HepG2 (cell line): Measurements from ENCODE around the gene BTBD7.

Source experiments
- CHD2 ChIP-seq: IDR thresholded peaks from 2 replicates; pipeline ENCODE4 v1.6.1; 2011; ENCODE audit warnings: low read depth, low read length, improper control_type of control experiment
- ETV5 ChIP-seq: IDR thresholded peaks from 2 replicates; pipeline ENCODE4 v1.6.1; 2018; ENCODE audit warnings: missing biosample characterization, missing genetic modification reagents, inconsistent platforms, borderline replicate concordance
- MXI1 ChIP-seq: IDR thresholded peaks from 3 replicates; pipeline ENCODE4 v1.6.1; 2012; ENCODE audit warnings: low read depth, low read length, inconsistent platforms, borderline replicate concordance
- NCOA1 ChIP-seq: sonication (generic); formaldehyde crosslinking; IDR thresholded peaks from 2 replicates; pipeline ENCODE4 v1.9.0; 2021; ENCODE audit warnings: missing genetic modification reagents
- ZNF670 ChIP-seq: sonication (generic); formaldehyde crosslinking; IDR thresholded peaks from 2 replicates; pipeline ENCODE4 v1.8.0; 2022; ENCODE audit warnings: mild to moderate bottlenecking, missing genetic modification reagents, borderline replicate concordance
- ZNF737 ChIP-seq: sonication (generic); formaldehyde crosslinking; IDR thresholded peaks from 2 replicates; pipeline ENCODE4 v1.5.0; 2020; ENCODE audit warnings: missing genetic modification reagents, mild to moderate bottlenecking, borderline replicate concordance
- TF ChIP-seq, protein P1 (sequence below): sonication (generic); formaldehyde crosslinking; IDR thresholded peaks from 2 replicates; pipeline ENCODE4 v1.5.0; 2020; ENCODE audit warnings: mild to moderate bottlenecking, missing genetic modification reagents, moderate library complexity

DNA sequence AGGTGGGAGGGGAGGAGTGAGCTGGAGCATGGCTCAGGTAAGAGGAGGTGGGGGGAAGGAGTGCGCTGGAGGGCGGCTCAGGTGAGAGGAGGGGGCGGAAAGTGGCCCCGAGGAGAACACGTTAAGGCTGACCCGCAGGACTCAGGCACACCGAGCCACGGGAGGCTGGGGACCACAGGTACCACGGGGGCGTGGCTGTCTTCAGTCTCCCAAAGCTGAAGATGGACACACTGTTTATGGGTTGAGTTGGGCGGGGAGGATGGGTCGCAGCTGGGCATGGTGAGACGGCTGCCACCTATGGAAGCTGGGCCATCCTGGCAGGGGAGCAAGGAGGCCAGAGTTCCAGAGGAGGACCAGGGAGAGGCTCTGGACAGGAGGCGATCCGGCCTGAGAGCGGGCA is 102.3 kb downstream of the BTBD7 start:
- TF ChIP-seq, protein P1, sequence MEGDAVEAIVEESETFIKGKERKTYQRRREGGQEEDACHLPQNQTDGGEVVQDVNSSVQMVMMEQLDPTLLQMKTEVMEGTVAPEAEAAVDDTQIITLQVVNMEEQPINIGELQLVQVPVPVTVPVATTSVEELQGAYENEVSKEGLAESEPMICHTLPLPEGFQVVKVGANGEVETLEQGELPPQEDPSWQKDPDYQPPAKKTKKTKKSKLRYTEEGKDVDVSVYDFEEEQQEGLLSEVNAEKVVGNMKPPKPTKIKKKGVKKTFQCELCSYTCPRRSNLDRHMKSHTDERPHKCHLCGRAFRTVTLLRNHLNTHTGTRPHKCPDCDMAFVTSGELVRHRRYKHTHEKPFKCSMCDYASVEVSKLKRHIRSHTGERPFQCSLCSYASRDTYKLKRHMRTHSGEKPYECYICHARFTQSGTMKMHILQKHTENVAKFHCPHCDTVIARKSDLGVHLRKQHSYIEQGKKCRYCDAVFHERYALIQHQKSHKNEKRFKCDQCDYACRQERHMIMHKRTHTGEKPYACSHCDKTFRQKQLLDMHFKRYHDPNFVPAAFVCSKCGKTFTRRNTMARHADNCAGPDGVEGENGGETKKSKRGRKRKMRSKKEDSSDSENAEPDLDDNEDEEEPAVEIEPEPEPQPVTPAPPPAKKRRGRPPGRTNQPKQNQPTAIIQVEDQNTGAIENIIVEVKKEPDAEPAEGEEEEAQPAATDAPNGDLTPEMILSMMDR (CRISPR knock-in tag), result no peak
- no peak for TF ChIP-seq CHD2
- no peak for TF ChIP-seq MXI1
- TF ChIP-seq ETV5 (CRISPR knock-in tag), result no peak
- TF ChIP-seq ZNF670, result no peak
- TF ChIP-seq ZNF737 (CRISPR knock-in tag), result no peak
- TF ChIP-seq NCOA1 (CRISPR knock-in tag), result no peak
